GM19193 (cell line): ENCODE measurements around the gene PPM1D.

Source experiments
- POLR2A ChIP-seq: IDR thresholded peaks from 4 replicates; pipeline ENCODE4 v1.6.1; 2011; ENCODE audit not compliant: insufficient read depth, insufficient read length; ENCODE audit errors: extremely low read depth

The PPM1D gene

DNA sequence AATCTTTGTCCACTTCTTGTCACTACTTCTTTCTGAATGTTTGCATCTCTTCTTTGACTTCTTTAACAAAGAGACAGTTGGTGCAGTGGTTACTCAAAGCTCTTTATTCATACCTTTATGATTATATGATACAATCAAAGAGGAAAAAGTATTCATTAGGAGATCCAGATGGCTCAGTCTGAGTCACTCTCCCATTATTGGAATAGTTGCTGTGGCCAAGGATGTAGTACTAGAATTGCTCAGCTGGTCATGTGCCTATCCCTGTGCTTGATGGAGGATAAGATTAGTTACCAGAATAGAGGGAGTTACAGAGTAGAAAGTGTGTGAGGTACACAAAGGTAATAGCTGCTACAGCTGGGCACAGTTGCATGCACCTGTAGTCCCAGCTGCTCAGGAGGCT is 96.0 kb downstream of the PPM1D start:
- no peak for TF ChIP-seq POLR2A

DNA sequence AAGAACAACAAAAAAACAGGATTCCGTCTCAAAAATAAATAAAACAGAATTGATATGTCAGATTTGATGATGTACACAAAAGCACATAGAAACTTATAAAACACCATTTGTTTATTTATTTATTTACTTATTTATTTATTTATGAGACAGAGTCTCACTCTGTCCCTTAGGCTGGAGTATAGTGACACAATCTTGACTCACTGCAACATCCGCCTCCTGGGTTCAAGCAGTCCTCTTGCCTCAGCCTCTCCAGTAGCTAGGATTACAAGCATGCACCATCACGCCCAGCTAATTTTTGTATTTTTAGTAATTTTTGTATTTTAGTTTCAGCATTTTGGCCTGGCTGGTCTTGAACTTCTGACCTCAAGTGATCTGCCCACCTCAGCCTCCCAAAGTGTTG is 99.1 kb downstream of the PPM1D start:
- no peak for TF ChIP-seq POLR2A

DNA sequence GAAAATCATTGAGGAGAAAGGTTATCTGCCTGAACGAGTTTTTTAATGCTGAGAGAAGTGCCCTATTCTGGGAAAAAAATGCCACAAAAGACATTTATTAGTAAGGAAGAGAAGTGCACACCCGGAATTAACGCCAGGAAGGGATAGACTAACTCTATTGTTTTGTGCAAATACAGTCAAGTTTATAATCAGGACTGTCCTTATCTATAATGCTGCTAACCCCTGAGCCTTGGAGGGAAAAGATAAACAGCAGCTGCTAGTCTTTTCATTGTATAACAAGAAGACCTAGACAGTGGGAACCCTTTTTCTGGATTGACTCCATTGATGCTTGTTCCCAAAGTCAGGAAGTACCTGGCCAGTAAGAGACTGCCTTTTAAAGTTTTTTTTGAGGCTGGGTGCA is 104.2 kb downstream of the PPM1D start:
- TF ChIP-seq POLR2A, result no peak

DNA sequence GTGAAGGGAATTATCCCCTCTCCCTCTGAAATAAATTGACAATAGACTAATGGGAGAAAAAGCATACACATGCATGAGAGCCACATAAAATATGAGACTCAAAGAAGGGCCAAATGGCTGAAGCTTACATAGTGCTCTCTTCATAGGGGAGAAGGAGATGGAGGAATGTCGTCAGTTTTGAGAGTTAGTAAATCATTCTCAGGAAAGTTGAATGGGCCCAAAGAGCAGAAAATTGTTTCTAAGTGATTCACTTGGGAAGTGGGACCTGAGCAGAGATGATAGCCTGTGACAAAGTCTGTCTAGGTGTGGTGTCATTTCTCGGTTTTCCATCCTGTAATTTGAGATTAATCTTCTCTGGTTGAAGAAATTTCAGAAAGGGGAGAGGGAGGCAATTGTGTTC is 112.7 kb downstream of the PPM1D start:
- TF ChIP-seq POLR2A, result no peak

DNA sequence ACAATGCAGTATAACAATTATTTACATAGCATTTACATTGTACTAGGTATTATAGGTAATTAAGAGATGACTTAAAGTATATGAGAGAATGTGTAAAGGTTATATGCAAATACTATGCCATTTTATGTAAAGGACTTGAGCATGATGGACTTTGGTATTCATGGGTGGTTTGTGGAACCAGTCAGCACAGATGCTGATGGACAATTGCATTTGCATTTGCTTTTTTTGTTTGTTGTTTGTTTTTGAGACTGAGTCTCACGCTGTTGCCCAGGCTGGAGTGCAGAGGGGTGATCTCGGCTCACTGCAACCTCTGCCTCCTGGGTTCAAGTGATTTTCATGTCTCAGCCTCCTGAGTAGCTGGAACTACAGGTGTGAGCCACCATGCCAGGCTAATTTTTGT is 113.6 kb downstream of the PPM1D start:
- no peak for TF ChIP-seq POLR2A
